Effector memory CD8-positive, alpha-beta T cell (primary cell): Measurements from ENCODE around the gene CD28.
"Not testable (repeated sequence)": the region's sequence is repeated elsewhere in the genome, so short reads cannot be mapped to it uniquely, and the experiment has no call there.

Experiments
- ATAC-seq: fragments of 150-1000 bp; cut with Tn5 transposase; replicated peaks from 2 replicates; pipeline ENCODE4 v1.10.0; 2021; ENCODE audit warnings: mild to moderate bottlenecking, moderate library complexity
- DNase-seq, 3 experiments: peaks; one replicate each; pipeline ENCODE4 v3.0.0; 2021
- H3K27ac Mint-ChIP-seq, 2 donors: one replicate each; pipeline ENCODE4 v1.8.0; 2022; ENCODE audit warnings: mild to moderate bottlenecking in 2 of 2, mixed read lengths in 2 of 2, moderate library complexity in 2 of 2
- H3K27me3 Mint-ChIP-seq, 2 donors: one replicate each; pipeline ENCODE4 v1.8.0; 2022; ENCODE audit warnings: mixed read lengths in 2 of 2
- H3K36me3 Mint-ChIP-seq: one replicate; pipeline ENCODE4 v1.8.0; 2022; ENCODE audit warnings: mild to moderate bottlenecking, moderate library complexity, mixed read lengths; ENCODE audit not compliant: insufficient read depth
- H3K4me1 Mint-ChIP-seq, 2 donors: one replicate each; pipeline ENCODE4 v1.8.0; 2022; ENCODE audit warnings: low read depth in 2 of 2, mixed read lengths in 2 of 2
- H3K4me3 Mint-ChIP-seq, 2 donors: one replicate each; pipeline ENCODE4 v1.8.0; 2022; ENCODE audit warnings: mild to moderate bottlenecking in 2 of 2, mixed read lengths in 2 of 2, moderate library complexity in 2 of 2
- H3K9me3 Mint-ChIP-seq, 2 donors: one replicate each; pipeline ENCODE4 v1.8.0; 2022; ENCODE audit warnings: mixed read lengths in 2 of 2

Gene CD28

DNA sequence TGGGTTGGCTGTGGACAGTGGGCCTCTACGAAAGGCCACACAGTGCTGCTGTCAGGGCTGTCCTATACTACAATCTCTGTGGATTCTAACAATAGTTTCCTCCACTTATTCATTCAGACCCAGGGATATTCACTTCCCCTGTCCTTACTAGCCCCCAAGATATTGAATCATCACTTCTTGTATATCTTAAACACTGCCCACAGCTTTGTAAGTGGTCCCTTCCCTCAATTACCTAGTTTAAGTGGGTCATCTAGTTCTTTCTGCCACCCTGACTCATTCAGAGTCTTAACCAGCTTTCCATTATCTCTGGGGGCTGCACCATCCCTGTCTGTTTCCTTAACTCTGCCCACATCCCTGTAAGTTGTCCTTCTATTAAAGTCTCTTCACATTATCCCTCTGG, 69.2 kb downstream of the CD28 start:
- H3K4me1 Mint-ChIP-seq, result peaks cover 9 to 15% of the 10 kb centered on the region in 2 donors
- ATAC-seq (no peak), DNase-seq (no peak)
- peaks cover 6% of the 10 kb centered on the region for H3K36me3 Mint-ChIP-seq
- H3K27me3 Mint-ChIP-seq, result no peaks in the 10 kb centered on the region
- H3K9me3 Mint-ChIP-seq, result no peaks in the 10 kb centered on the region
- H3K27ac Mint-ChIP-seq, result no peak overlapping the region
- no peak overlapping the region for H3K4me3 Mint-ChIP-seq

DNA sequence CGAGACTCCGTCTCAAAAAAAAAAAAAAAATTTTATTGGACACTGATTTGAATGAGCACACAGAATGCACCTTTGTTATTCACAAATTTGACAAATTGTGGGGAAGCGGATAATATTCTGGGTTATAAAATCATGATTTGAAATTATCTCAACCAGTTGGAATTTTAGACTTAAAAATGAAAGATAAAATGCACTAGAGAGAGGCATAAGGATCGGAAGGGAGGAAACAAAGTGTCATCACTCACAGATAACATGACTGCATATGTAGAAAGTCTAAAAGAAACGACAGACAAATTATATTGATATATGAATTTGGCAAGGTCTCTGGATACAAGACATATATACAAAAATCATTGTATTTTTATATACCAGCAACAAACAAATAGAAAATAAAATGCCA, 70.6 kb downstream of the CD28 start:
- Mint-ChIP-seq H3K4me1 (peaks cover 12 to 20% of the 10 kb centered on the region in 2 donors), H3K27ac (no peak overlapping the region), H3K36me3 (peaks cover 3% of the 10 kb centered on the region), H3K9me3 (no peaks in the 10 kb centered on the region), H3K27me3 (no peaks in the 10 kb centered on the region), H3K4me3 (no peak overlapping the region)
- ATAC-seq, result no peak
- no peak for DNase-seq

DNA sequence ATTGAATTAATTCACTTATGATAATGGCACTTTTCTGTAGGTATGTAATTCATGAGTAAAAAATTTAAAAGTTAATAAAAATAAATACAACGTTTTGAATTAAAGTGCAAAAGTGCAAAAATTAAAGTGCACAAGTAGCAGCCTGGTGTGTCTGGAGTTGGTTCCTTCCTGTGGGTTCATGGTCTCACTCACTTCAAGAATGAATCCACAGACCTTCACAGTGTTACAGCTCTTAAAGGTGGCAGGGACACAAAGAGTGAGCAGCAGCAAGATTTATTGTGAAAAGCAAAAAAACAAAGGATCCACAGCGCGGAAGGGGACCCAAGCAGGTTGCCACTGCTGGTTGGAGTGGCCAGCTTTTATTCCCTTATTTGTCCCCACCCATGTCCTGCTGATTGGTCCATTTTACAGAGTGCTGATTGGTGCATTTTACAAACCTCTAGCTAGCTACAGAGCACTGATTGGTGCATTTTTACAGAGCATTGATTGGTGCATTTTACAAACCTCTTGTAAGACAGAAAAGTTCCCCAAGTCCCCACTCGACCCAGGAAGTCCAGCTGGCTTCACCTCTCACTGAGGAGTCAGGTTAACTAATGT, 73.1 kb downstream of the CD28 start:
- H3K4me3 Mint-ChIP-seq, result peak overlapping the region; percentile 19 to 29
- not testable (repeated sequence) for DNase-seq, H3K27me3 Mint-ChIP-seq, ATAC-seq, H3K9me3 Mint-ChIP-seq, H3K36me3 Mint-ChIP-seq
- peak overlapping the region; percentile 6 to 73 for H3K27ac Mint-ChIP-seq
- H3K4me1 Mint-ChIP-seq, result peaks cover 21 to 29% of the 10 kb centered on the region in 2 donors

DNA sequence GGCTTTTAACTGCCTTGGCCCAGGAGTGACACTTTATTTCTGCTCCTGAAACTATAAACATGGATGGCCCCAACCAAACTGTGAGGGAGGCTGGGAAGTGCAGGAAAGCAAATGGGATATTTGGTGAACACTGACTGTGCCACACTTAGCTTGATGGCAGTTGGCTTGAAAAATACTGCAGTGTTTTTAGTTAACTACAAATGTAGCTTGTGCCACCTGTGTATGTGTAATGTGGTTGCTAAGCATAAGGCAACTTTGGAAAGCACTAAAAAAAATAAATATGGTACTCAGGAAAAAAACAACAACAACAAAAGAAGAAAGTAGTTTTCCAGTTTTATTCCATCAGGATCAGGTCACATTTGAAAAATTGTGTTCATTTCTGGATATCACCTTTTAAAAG, 73.8 kb downstream of the CD28 start:
- H3K9me3 Mint-ChIP-seq, result no peaks in the 10 kb centered on the region
- H3K27ac Mint-ChIP-seq, result peak overlapping the region; percentile 6 to 51
- peaks cover 26 to 32% of the 10 kb centered on the region in 2 donors for H3K4me1 Mint-ChIP-seq

DNA sequence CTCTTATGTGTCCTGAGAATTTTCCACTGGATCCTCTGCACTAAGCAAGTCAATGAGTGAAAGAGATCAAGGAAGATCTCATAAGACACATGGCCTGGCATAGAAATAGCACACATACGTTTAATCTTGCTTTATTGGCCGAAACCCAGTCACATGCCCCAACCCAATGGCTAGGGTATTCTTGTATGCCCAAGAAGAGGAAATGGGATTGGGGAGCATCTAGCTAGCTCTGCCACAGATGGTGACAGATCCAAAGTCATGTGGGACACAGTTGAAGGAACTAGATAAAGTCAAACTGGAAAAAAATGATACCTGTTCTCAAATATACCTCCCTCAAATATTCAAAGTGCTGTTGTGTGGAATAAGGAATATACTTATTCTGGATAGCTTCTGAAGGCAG, 74.7 kb downstream of the CD28 start:
- Mint-ChIP-seq H3K27ac (peak overlapping the region; percentile 51 to 90), H3K27me3 (no peaks in the 10 kb centered on the region), H3K4me3 (no peak overlapping the region), H3K9me3 (no peaks in the 10 kb centered on the region), H3K36me3 (no peaks in the 10 kb centered on the region), H3K4me1 (peaks cover 26 to 29% of the 10 kb centered on the region in 2 donors)
- ATAC-seq (no peak), DNase-seq (no peak)

More for the DNA sequence above, 73.8 kb downstream of the CD28 start:
- Mint-ChIP-seq H3K4me3 (peak overlapping the region; percentile 19 to 29), H3K36me3 (peaks cover 3% of the 10 kb centered on the region), H3K27me3 (no peaks in the 10 kb centered on the region)
- no peak for DNase-seq
- ATAC-seq, result no peak

DNA sequence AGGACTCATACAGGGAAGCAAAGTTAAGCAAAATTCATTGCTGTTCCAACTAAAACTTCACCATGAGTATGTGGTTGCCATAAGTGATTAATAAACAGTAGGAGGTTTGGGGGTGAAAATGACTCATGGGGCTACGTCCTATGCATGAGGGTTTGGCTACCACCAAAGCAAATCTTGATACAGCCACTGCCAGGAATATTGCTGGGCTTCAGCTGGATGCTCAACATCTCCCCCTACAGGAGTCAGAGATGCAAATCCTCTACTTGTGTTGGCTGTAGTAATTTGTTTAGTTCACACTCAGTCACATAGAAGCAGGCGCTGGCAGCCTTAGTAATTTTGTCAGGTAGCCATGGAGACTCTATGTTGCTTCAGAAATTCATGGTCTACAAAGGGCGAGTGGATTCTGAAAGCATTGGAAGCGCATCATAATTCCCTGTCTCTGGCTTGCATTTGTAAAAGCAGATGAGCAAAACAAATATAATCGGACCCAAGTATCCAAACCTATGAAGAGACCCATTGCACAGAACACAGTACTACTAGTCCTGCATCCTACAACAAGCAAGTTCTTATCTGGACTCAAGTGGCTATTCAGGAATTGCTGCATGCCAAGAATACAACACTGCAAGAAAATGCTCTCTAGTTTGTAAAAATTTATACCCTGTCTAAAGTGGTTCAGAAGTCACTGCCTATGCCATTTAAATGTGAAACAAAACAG, 76.0 kb downstream of the CD28 start:
- ATAC-seq (peak; percentile 94), DNase-seq (peak; percentile 55 to 60 (median 59))
- Mint-ChIP-seq H3K27ac (peak overlapping the region; percentile 51 to 90), H3K27me3 (no peaks in the 10 kb centered on the region), H3K36me3 (no peaks in the 10 kb centered on the region), H3K4me3 (no peak overlapping the region), H3K9me3 (no peaks in the 10 kb centered on the region), H3K4me1 (peaks cover 26 to 29% of the 10 kb centered on the region in 2 donors)

DNA sequence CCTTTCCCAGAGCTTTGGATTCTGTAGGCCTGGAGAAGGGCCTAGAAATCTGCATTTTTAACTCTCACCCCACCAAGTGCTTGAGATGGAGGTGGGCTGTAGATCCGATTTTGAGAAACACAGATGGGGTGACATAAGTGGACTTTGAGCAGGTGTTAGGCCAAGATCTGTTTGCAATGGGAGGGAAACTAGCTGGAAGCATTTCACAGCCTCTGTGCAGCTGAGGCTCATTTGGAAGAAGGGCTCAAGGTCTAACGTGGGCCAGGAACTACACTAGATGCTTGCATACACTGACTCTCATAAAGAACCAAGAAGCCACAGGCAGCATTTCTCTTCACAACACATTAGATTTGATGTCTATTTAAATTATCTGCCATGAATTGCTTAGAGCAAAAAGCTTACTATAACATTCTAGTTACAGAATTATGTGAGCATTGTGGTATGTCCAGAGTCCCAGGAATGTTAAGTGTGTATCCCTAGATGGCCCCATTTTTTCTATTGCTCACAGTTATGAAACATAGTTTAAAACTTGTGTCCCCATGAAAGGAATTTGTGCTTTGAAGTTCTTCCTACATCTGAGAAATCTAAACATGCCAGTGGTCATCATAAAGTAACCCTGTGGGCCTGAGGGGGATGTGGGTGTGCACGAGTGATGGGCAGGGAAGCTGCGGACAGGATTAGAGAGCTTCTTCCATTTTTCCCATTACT, 77.2 kb downstream of the CD28 start:
- no peak for DNase-seq
- Mint-ChIP-seq H3K9me3 (no peaks in the 10 kb centered on the region), H3K4me1 (peaks cover 26 to 29% of the 10 kb centered on the region in 2 donors), H3K4me3 (no peak overlapping the region), H3K27me3 (no peaks in the 10 kb centered on the region), H3K36me3 (no peaks in the 10 kb centered on the region), H3K27ac (peak overlapping the region in 1 of 2 donors; percentile 71)
- ATAC-seq, result no peak

DNA sequence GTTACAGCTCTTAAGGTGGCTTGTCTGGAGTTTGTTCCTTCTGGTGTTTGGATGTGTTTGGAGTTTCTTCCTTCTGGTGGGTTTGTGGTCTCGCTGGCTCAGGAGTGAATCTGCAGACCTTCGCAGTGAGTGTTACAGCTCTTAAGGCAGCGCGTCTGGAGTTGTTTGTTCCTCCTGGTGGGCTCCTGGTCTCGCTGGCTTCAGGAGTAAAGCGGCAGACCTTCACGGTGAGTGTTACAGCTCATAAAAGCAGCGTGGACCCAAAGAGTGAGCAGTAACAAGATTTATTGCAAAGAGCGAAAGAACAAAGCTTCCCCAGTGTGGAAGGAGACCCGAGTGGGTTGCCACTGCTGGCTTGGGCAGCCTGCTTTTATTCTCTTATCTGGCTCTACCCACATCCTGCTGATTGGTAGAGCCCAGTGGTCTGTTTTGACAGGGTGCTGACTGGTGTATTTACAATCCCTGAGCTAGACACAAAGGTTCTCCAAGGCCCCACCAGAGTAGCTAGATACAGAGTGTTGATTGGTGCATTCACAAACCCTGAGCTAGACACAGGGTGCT, 78.4 kb downstream of the CD28 start:
- H3K9me3 Mint-ChIP-seq, ATAC-seq, DNase-seq, H3K36me3 Mint-ChIP-seq, H3K27me3 Mint-ChIP-seq: not testable (repeated sequence)
- Mint-ChIP-seq H3K4me3 (peak overlapping the region in 1 of 2 donors; percentile 53), H3K27ac (peak overlapping the region in 1 of 2 donors; percentile 63), H3K4me1 (peaks cover 22 to 23% of the 10 kb centered on the region in 2 donors)

DNA sequence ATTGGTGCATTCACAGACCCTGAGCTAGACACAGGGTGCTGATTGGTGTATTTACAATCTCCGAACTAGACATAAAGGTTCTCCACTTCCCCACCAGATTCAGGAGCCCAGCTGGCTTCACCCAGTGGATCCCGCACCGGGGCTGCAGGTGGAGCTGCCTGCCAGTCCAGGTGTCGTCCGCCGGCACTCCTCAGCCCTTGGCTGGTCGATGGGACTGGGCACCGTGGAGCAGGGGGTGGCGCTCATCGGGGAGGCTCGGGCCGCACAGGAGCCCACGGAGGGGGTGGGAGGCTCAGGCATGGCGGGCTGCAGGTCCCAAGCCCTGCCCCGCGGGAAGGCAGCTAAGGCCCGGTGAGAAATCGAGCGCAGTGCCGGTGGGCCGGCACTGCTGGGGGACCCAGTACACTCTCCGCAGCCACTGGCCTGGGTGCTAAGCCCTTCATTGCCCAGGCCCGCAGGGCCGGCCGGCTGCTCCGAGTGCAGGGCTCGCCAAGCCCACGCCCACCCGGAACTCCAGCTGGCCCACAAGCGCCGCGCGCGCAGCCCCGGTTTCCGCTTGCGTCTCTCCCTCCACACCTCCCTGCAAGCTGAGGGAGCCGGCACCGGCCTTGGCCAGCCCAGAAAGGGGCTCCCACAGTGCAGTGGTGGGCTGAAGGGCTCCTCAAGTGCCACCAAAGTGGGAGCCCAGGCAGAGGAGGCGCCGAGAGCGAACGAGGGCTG, 79.1 kb downstream of the CD28 start:
- H3K27me3 Mint-ChIP-seq, H3K4me3 Mint-ChIP-seq, H3K9me3 Mint-ChIP-seq, ATAC-seq, H3K27ac Mint-ChIP-seq, H3K36me3 Mint-ChIP-seq, DNase-seq: not testable (repeated sequence)
- H3K4me1 Mint-ChIP-seq, result peaks cover 17% of the 10 kb centered on the region in 2 donors

DNA sequence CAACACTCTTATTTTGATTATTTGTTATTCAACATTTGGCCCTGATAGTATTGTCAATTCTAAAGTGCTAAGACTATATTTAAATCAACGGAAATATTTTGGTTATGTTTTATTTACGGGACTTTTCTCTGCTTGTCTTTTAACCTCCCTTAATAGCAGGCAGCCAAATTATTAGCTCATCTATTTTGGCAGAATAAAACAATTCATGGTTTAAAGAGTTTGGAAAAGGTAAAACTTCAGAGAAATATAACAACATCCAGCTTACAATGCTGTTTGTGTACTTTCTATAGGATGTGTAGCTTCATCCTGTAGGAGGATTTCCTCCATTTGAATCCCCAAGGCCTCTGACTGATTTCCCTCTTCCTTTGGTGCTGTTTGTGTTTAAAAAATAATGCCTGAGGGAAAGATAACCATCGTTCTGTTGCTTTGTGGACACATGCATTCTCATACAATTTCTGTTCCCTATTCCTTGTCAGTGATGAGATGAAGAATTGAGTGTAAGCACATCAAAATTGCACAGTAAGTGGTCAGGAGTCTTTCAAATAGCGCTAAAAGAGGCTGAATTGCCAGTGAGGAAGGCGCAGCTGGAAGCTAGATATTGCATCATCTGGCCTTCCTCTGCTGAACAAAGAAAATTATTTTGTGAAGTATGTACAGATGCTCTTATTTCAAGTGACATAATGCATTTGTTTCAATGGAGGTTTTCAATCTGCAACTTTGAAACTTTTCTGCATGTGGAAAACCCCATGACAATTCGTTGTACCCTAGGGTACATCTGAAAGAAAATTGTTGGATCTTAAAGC, 80.3 kb downstream of the CD28 start:
- no peaks in the 10 kb centered on the region for H3K36me3 Mint-ChIP-seq
- no peak for ATAC-seq
- no peak for DNase-seq
- peak overlapping the region in 1 of 2 donors; percentile 31 for H3K27ac Mint-ChIP-seq
- H3K9me3 Mint-ChIP-seq, result no peaks in the 10 kb centered on the region
- peaks cover 13 to 14% of the 10 kb centered on the region in 2 donors for H3K4me1 Mint-ChIP-seq
- H3K27me3 Mint-ChIP-seq, result no peaks in the 10 kb centered on the region
- H3K4me3 Mint-ChIP-seq, result no peak overlapping the region

DNA sequence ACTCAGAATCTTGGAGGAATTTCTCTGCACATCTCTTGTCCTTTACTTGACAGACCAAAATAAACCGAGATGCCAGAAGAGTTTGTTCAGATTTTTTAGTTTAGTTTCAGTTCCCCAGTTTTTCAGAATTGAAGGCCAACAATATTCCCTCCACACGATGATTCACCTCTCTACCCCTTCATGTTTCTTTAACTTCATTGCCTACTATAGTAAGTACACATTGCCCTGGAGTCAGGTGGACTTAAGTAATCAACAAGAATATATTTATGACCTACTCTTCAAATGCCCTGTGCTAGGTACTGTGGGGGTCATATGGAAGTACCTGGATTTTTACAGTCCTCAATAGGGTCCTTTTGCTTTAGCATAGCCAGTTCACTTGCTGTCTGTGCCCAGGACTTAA, 81.5 kb downstream of the CD28 start:
- no peaks in the 10 kb centered on the region for H3K27me3 Mint-ChIP-seq
- DNase-seq, result no peak
- no peak for ATAC-seq
- peaks cover 4 to 6% of the 10 kb centered on the region in 2 donors for H3K4me1 Mint-ChIP-seq
- no peak overlapping the region for H3K27ac Mint-ChIP-seq
- no peaks in the 10 kb centered on the region for H3K36me3 Mint-ChIP-seq
- no peaks in the 10 kb centered on the region for H3K9me3 Mint-ChIP-seq
- no peak overlapping the region for H3K4me3 Mint-ChIP-seq
